Measurements from ENCODE around the gene DOCK3. TPM values are rescaled to one million over a fixed set of nuclear protein-coding genes. Genes with fewer than 3 reads are reported as not detected.
"Not testable (repeated sequence)": the region's sequence is repeated elsewhere in the genome, so short reads cannot be mapped to it uniquely, and the experiment has no call there.

DOCK3 gene
- total RNA-seq, 2 experiments from 2014 or later: 3.4 to 4.1 TPM

- H3K27me3 Mint-ChIP-seq; ATAC-seq; CTCF ChIA-PET; H3K27ac Mint-ChIP-seq; H3K4me1 Mint-ChIP-seq; H3K9me3 Mint-ChIP-seq (ENCODE audit: low read depth); DNase-seq; H3K36me3 Mint-ChIP-seq; H3K4me3 Mint-ChIP-seq: not testable (repeated sequence)
Measured at GRCh38 chr3:51368276-51368675, 693.5 kb downstream of the DOCK3 start.

- H3K4me1 Mint-ChIP-seq: no peaks in the 10 kb centered on the region
- H3K4me3 Mint-ChIP-seq: no peak overlapping the region
- H3K27me3 Mint-ChIP-seq: no peaks in the 10 kb centered on the region
- peaks cover 3% of the 10 kb centered on the region for H3K36me3 Mint-ChIP-seq
- DNase-seq: peak; percentile 68
- no peak overlapping the region for H3K27ac Mint-ChIP-seq
- CTCF ChIA-PET: interaction anchor here (1.0 to 3.0 kb wide), 8 partner anchors 8 to 830 kb away, joined by 3 to 27 read pairs (median 4); no protein-coding TSS in a partner anchor
- peak; percentile 66 for ATAC-seq
- H3K9me3 Mint-ChIP-seq (ENCODE audit: low read depth): no peaks in the 10 kb centered on the region
Measured at GRCh38 chr3:51371943-51372557, 697.3 kb downstream of the DOCK3 start.

- Mint-ChIP-seq H3K36me3 (no peaks in the 10 kb centered on the region), H3K4me1 (no peaks in the 10 kb centered on the region), H3K27ac (no peak overlapping the region), H3K9me3 (ENCODE audit: low read depth) (no peaks in the 10 kb centered on the region), H3K27me3 (no peaks in the 10 kb centered on the region), H3K4me3 (no peak overlapping the region)
- ATAC-seq: no peak
- CTCF ChIA-PET: no interaction called here
- no peak for DNase-seq
Measured at GRCh38 chr3:51373658-51374421, 699.1 kb downstream of the DOCK3 start.

GRCh38 chr3:51374456-51374855 is 699.7 kb downstream of the DOCK3 start:
- H3K4me1 Mint-ChIP-seq: peaks cover 6% of the 10 kb centered on the region
- CTCF ChIA-PET: no interaction called here

GRCh38 chr3:51375136-51375535 is 700.4 kb downstream of the DOCK3 start:
- H3K9me3 Mint-ChIP-seq (ENCODE audit: low read depth): no peaks in the 10 kb centered on the region
- ATAC-seq: no peak
- no peak for DNase-seq
- H3K36me3 Mint-ChIP-seq: no peaks in the 10 kb centered on the region
- CTCF ChIA-PET: interaction anchor here (0.6 to 0.7 kb wide), 2 partner anchors 664 to 759 kb away, joined by 3 read pairs; no protein-coding TSS in a partner anchor
- H3K27me3 Mint-ChIP-seq: no peaks in the 10 kb centered on the region
- H3K4me1 Mint-ChIP-seq: peaks cover 9% of the 10 kb centered on the region
- no peak overlapping the region for H3K27ac Mint-ChIP-seq
- no peak overlapping the region for H3K4me3 Mint-ChIP-seq

More at GRCh38 chr3:51374456-51374855, 699.7 kb downstream of the DOCK3 start:
- no peaks in the 10 kb centered on the region for H3K9me3 Mint-ChIP-seq (ENCODE audit: low read depth)
- no peak overlapping the region for H3K4me3 Mint-ChIP-seq
- no peaks in the 10 kb centered on the region for H3K27me3 Mint-ChIP-seq
- H3K27ac Mint-ChIP-seq: no peak overlapping the region
- H3K36me3 Mint-ChIP-seq: no peaks in the 10 kb centered on the region
- no peak for DNase-seq
- no peak for ATAC-seq

GRCh38 chr3:51375571-51375970 is 700.8 kb downstream of the DOCK3 start:
- CTCF ChIA-PET: interaction anchor here (0.6 to 0.7 kb wide), 2 partner anchors 664 to 759 kb away, joined by 3 read pairs; no protein-coding TSS in a partner anchor
- Mint-ChIP-seq H3K27me3 (no peaks in the 10 kb centered on the region), H3K27ac (no peak overlapping the region), H3K36me3 (no peaks in the 10 kb centered on the region), H3K4me1 (peaks cover 9% of the 10 kb centered on the region), H3K4me3 (no peak overlapping the region), H3K9me3 (ENCODE audit: low read depth) (no peaks in the 10 kb centered on the region)
- DNase-seq: no peak
- no peak for ATAC-seq

GRCh38 chr3:51378065-51378464 is 703.3 kb downstream of the DOCK3 start:
- CTCF ChIA-PET: interaction anchor here (1.2 kb wide), 1 partner anchor 702 kb away, joined by 3 read pairs; no protein-coding TSS in a partner anchor
- H3K4me3 Mint-ChIP-seq: no peak overlapping the region
- ATAC-seq: no peak
- H3K4me1 Mint-ChIP-seq: peaks cover 11% of the 10 kb centered on the region
- H3K27ac Mint-ChIP-seq: no peak overlapping the region
- DNase-seq: no peak
- H3K36me3 Mint-ChIP-seq: no peaks in the 10 kb centered on the region
- no peaks in the 10 kb centered on the region for H3K27me3 Mint-ChIP-seq
- no peaks in the 10 kb centered on the region for H3K9me3 Mint-ChIP-seq (ENCODE audit: low read depth)

- H3K4me1 Mint-ChIP-seq: peaks cover 17% of the 10 kb centered on the region
- H3K27ac Mint-ChIP-seq: no peak overlapping the region
- H3K9me3 Mint-ChIP-seq (ENCODE audit: low read depth): no peaks in the 10 kb centered on the region
- no peak overlapping the region for H3K4me3 Mint-ChIP-seq
- no peak for ATAC-seq
- CTCF ChIA-PET: interaction anchor here (1.2 to 3.6 kb wide), 2 partner anchors 11 to 703 kb away, joined by 3 to 14 read pairs; no protein-coding TSS in a partner anchor
- no peak for DNase-seq
- H3K27me3 Mint-ChIP-seq: no peaks in the 10 kb centered on the region
- H3K36me3 Mint-ChIP-seq: no peaks in the 10 kb centered on the region
Measured at GRCh38 chr3:51378726-51379125, 704.0 kb downstream of the DOCK3 start.

GRCh38 chr3:51379301-51379700 is 704.6 kb downstream of the DOCK3 start:
- DNase-seq (no peak), ATAC-seq (no peak)
- no peak overlapping the region for H3K4me3 Mint-ChIP-seq
- peaks cover 2% of the 10 kb centered on the region for H3K36me3 Mint-ChIP-seq
- H3K9me3 Mint-ChIP-seq (ENCODE audit: low read depth): no peaks in the 10 kb centered on the region
- no peak overlapping the region for H3K27ac Mint-ChIP-seq
- no peaks in the 10 kb centered on the region for H3K27me3 Mint-ChIP-seq
- peaks cover 22% of the 10 kb centered on the region for H3K4me1 Mint-ChIP-seq
- CTCF ChIA-PET: interaction anchor here (0.8 to 3.6 kb wide), 3 partner anchors 10 to 704 kb away, joined by 3 to 14 read pairs (median 3); no protein-coding TSS in a partner anchor

- ATAC-seq: no peak
- DNase-seq: no peak
- CTCF ChIA-PET: interaction anchor here (0.8 to 3.6 kb wide), 4 partner anchors 8 to 408 kb away, joined by 3 to 14 read pairs (median 4); no protein-coding TSS in a partner anchor
- Mint-ChIP-seq H3K4me3 (no peak overlapping the region), H3K27ac (no peak overlapping the region), H3K4me1 (peaks cover 22% of the 10 kb centered on the region), H3K36me3 (peaks cover 2% of the 10 kb centered on the region), H3K9me3 (ENCODE audit: low read depth) (no peaks in the 10 kb centered on the region), H3K27me3 (no peaks in the 10 kb centered on the region)
Measured at GRCh38 chr3:51379746-51380455, 705.2 kb downstream of the DOCK3 start.

- ATAC-seq (no peak), DNase-seq (no peak)
- Mint-ChIP-seq H3K27me3 (no peaks in the 10 kb centered on the region), H3K27ac (no peak overlapping the region), H3K4me1 (peaks cover 24% of the 10 kb centered on the region), H3K9me3 (ENCODE audit: low read depth) (no peaks in the 10 kb centered on the region), H3K36me3 (peaks cover 5% of the 10 kb centered on the region), H3K4me3 (no peak overlapping the region)
- CTCF ChIA-PET: interaction anchor here (1.0 to 3.6 kb wide), 3 partner anchors 9 to 121 kb away, joined by 3 to 14 read pairs (median 4); no protein-coding TSS in a partner anchor
Measured at GRCh38 chr3:51380601-51381332, 706.0 kb downstream of the DOCK3 start.

GRCh38 chr3:51381333-51381705 is 706.6 kb downstream of the DOCK3 start:
- no peak overlapping the region for H3K27ac Mint-ChIP-seq
- no peak for ATAC-seq
- H3K36me3 Mint-ChIP-seq: peaks cover 11% of the 10 kb centered on the region
- H3K4me3 Mint-ChIP-seq: no peak overlapping the region
- H3K9me3 Mint-ChIP-seq (ENCODE audit: low read depth): no peaks in the 10 kb centered on the region
- H3K4me1 Mint-ChIP-seq: peaks cover 30% of the 10 kb centered on the region
- DNase-seq: no peak
- H3K27me3 Mint-ChIP-seq: no peaks in the 10 kb centered on the region
- CTCF ChIA-PET: interaction anchor here (1.5 to 3.6 kb wide), 2 partner anchors 8 to 10 kb away, joined by 4 to 14 read pairs; no protein-coding TSS in a partner anchor

Data from activated CD8-positive, alpha-beta memory T cell treated with anti-CD3 and anti-CD28 coated beads, Interleukin-2, amount 10 ng/mL, durations not matched to agents 7 days and 5 days (primary cell).